Urinary bladder (tissue), 4 donors: Measurements from ENCODE around the gene ADGRV1. TPM values are rescaled to one million over a fixed set of nuclear protein-coding genes. Genes with fewer than 3 reads are reported as not detected.
"Not testable (repeated sequence)": the region's sequence is repeated elsewhere in the genome, so short reads cannot be mapped to it uniquely, and the experiment has no call there.

Experiments
- DNase-seq: peaks from one replicate; pipeline ENCODE4 v3.0.0-alpha.2; 2015; ENCODE audit errors: extremely low spot score
- H3K27ac ChIP-seq: one replicate; pipeline ENCODE4 v1.5.1; 2013; ENCODE audit warnings: low read depth, mild to moderate bottlenecking, moderate library complexity
- H3K36me3 ChIP-seq: one replicate; pipeline ENCODE4 v1.6.1; 2013; ENCODE audit warnings: mild to moderate bottlenecking, moderate library complexity; ENCODE audit not compliant: insufficient read depth
- H3K4me1 ChIP-seq: one replicate; pipeline ENCODE4 v1.6.1; 2013; ENCODE audit warnings: mild to moderate bottlenecking, moderate library complexity; ENCODE audit not compliant: insufficient read depth
- H3K4me3 ChIP-seq: one replicate; pipeline ENCODE4 v1.5.1; 2013; ENCODE audit warnings: low read depth, low read length
- WGBS: extraction: QIAGEN DNeasy Blood & Tissue Kit; methylation state at CpG from one replicate; pipeline ENCODE4 v1.1.7; 2013; 5-methylcytosine and 5-hydroxymethylcytosine counted together
- polyA plus RNA-seq: library from polyadenylated mRNA; stranded (reverse); fragments of 200-250 nt; gene quantifications from one replicate; pipeline ENCODE4 v1.2.3, GENCODE V29; 2013
- total RNA-seq: library from RNA; depleted of rRNA; stranded (reverse); fragments of >200 nt; gene quantifications from one replicate; pipeline ENCODE4 v1.2.3, GENCODE V29; 2014
- donor health status: healthy with polysubstance abuse.
- donor health status: healthy.

Gene ADGRV1
- total and polyA plus RNA-seq, 2 donors = 4.0 to 6.6 TPM

- Histone ChIP-seq H3K27ac (no peak overlapping the region), H3K4me3 (no peak overlapping the region), H3K36me3 (no peaks in the 10 kb centered on the region), H3K4me1 (no peaks in the 10 kb centered on the region)
- 94% methylated on average over 4 of the region's 4 CpGs for WGBS
- DNase-seq = no peak
Measured at GRCh38 chr5:90657030-90657429, 98.4 kb downstream of the ADGRV1 start.

GRCh38 chr5:90657788-90658187 lies 99.2 kb downstream of the ADGRV1 start:
- H3K27ac ChIP-seq = no peak overlapping the region
- H3K36me3 ChIP-seq = no peaks in the 10 kb centered on the region
- no peak for DNase-seq
- H3K4me3 ChIP-seq = no peak overlapping the region
- 63% methylated on average over 6 of the region's 6 CpGs for WGBS
- H3K4me1 ChIP-seq = no peaks in the 10 kb centered on the region

DNA sequence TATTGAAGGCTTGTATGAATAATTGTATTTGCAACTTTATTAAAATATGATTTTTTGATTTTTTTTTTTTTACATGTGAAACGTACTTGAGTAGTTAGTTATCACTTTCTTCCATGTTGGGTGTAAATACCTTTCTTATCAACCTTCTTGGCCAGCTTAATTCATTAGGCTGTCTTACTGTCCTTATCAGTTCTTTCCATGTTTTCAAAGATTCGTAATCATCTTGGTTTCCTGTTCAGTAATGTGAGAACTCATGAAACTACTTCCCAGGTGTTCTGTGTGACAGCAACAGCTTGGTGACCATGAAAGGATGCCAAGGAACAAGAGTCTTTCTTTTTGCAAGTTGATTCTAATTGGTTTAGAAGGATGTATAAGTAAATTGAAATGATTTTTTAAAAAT lies 100.0 kb downstream of the ADGRV1 start:
- Histone ChIP-seq H3K36me3 (no peaks in the 10 kb centered on the region), H3K4me3 (no peak overlapping the region), H3K27ac (no peak overlapping the region), H3K4me1 (no peaks in the 10 kb centered on the region)
- WGBS = 28% methylated on average over 2 of the region's 2 CpGs
- no peak for DNase-seq

DNA sequence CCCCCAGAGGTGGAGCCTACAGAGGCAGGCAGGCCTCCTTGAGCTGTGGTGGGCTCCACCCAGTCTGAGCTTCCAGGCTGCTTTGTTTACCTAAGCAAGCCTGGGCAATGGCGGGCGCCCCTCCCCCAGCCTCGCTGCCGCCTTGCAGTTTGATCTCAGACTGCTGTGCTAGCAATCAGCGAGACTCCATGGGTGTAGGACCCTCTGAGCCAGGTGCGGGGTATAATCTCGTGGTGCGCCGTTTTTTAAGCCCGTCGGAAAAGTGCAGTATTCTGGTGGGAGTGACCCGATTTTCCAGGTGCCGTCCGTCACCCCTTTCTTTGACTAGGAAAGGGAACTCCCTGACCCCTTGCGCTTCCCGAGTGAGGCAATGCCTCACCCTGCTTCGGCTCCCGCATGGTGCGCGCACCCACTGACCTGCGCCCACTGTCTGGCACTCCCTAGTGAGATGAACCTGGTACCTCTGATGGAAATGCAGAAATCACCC lies 109.5 kb downstream of the ADGRV1 start:
- H3K4me3 ChIP-seq, DNase-seq: not testable (repeated sequence)
- WGBS = 71% methylated on average over 20 of the region's 21 CpGs

DNA sequence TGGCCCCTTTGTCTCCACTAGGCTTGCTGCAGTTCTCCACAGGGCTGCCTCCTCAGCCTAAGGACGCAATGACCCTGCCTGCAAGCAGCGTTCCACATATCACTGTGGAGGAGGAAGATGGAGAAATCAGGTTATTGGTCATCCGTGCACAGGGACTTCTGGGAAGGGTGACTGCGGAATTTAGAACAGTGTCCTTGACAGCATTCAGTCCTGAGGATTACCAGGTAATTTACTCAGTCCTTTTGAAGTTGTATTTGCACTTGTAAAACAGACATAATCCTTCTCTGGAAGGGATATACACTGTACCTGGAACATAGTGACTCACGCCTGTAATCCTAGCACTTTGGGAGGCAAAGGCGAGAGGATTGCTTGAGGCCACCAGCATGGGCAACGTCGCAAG lies 116.6 kb downstream of the ADGRV1 start:
- Histone ChIP-seq H3K4me3 (no peak overlapping the region), H3K27ac (no peak overlapping the region), H3K36me3 (no peaks in the 10 kb centered on the region), H3K4me1 (no peaks in the 10 kb centered on the region)
- no peak for DNase-seq
- 44% methylated on average over 8 of the region's 8 CpGs for WGBS

More for the DNA sequence above, 109.5 kb downstream of the ADGRV1 start:
- H3K4me1 ChIP-seq, H3K27ac ChIP-seq, H3K36me3 ChIP-seq: not testable (repeated sequence)

DNA sequence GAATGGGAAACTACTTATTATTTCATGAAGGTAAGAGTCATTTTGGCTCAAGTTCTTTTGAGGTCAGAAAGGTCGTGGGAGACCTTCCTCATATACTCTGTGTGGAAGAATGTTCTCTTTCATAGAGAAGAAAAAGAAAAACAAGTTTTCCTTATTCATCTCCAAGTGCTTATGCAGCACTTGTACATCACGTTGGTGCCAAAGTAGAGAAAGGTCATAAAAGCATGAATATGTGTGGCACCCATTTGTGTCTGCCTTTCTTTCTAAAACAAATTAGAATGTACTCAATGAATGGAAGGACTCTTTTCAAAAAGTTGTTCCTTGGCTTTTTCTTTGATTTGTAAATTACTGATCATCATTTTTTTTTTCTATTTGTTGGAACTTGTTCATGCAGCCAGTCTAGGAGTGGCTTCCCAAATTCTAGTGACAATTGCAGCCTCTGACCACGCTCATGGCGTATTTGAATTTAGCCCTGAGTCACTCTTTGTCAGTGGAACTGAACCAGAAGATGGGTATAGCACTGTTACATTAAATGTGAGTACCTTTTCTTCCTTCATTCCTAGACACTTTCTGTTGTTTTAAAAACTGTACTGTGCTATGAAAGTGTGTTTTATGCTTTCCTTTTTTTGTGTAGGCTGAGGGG lies 122.4 kb downstream of the ADGRV1 start:
- H3K4me3 ChIP-seq = no peak overlapping the region
- no peak overlapping the region for H3K27ac ChIP-seq
- no peak for DNase-seq
- H3K4me1 ChIP-seq = no peaks in the 10 kb centered on the region
- WGBS = 67% methylated on average over 4 of the region's 4 CpGs
- H3K36me3 ChIP-seq = no peaks in the 10 kb centered on the region

GRCh38 chr5:90682278-90682677 lies 123.7 kb downstream of the ADGRV1 start:
- Histone ChIP-seq H3K36me3 (no peaks in the 10 kb centered on the region), H3K4me3 (no peak overlapping the region), H3K27ac (no peak overlapping the region), H3K4me1 (no peaks in the 10 kb centered on the region)
- no peak for DNase-seq
- 88% methylated on average over 2 of the region's 2 CpGs for WGBS

- no peak for DNase-seq
- WGBS = 93% methylated on average over 8 of the region's 8 CpGs
- Histone ChIP-seq H3K36me3 (no peaks in the 10 kb centered on the region), H3K4me3 (no peak overlapping the region), H3K4me1 (no peaks in the 10 kb centered on the region), H3K27ac (no peak overlapping the region)
Measured at GRCh38 chr5:90685425-90686022, 126.9 kb downstream of the ADGRV1 start.

- H3K27ac ChIP-seq, DNase-seq, H3K4me1 ChIP-seq, H3K4me3 ChIP-seq, H3K36me3 ChIP-seq: not testable (repeated sequence)
- 94% methylated on average over 2 of the region's 2 CpGs for WGBS
Measured at GRCh38 chr5:90686363-90686762, 127.8 kb downstream of the ADGRV1 start.

GRCh38 chr5:90687458-90687857 lies 128.9 kb downstream of the ADGRV1 start:
- not testable (repeated sequence) for H3K36me3 ChIP-seq, H3K4me1 ChIP-seq, H3K27ac ChIP-seq, H3K4me3 ChIP-seq, DNase-seq
- 88% methylated on average over 2 of the region's 3 CpGs for WGBS

DNA sequence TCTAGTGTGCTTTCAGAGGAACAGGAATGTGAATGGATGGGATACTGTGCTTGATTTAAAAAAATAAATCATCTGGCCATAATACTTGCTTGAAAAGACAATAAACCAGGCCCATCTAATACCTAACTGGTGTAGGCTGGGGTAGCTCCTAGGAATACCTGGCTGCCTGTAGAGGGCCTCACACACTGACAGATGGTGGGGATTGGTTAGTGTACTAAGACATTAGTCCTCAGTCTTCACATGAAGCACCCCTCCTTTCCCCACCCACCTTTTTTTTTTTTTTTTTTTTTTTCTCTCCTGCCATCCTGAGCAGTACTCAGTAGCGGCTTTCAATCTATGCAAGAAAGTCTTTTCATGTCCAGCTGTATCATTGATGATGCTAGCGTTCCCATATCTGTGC lies 130.5 kb downstream of the ADGRV1 start:
- DNase-seq = no peak
- Histone ChIP-seq H3K4me1 (no peaks in the 10 kb centered on the region), H3K27ac (no peak overlapping the region), H3K4me3 (no peak overlapping the region), H3K36me3 (no peaks in the 10 kb centered on the region)
- WGBS = 77% methylated on average over 2 of the region's 2 CpGs

DNA sequence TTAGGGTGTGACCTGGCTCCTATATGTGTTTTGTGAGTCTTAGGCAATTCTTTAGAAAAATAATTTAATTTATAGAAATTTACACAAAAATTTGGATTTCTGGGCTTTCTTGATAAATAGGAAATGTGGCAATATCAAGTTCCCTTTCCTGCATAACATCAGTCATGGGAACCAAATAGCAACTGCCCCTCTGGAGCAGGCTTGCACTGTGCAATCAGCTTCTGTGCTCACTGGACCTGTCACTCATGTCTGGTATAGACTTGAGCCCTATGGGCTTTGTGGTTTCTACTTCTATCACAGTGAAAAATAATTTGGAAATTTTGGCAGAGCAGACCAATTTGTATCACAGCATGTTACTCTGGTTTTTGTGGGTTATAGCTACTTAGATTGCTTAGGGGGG lies 131.7 kb downstream of the ADGRV1 start:
- Histone ChIP-seq H3K36me3 (no peaks in the 10 kb centered on the region), H3K4me3 (no peak overlapping the region), H3K4me1 (no peaks in the 10 kb centered on the region), H3K27ac (no peak overlapping the region)
- DNase-seq = no peak

DNA sequence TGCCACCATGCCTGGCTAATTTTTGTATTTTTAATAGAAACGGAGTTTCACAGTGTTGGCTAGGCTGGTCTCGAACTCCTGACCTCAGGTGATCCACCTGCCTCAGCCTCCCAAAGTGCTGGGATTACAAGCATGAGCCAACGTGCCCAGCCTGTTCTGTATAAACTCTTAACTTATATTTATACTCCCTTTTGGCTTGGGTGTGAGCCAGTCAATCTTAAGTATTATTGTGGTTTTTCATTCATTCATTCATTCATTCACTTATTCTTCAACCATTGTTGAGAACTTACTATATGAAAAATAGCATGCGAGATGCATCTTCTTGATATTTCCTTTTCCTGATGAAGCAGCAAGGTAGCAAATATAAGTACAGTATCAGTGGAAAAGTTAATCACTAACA lies 132.9 kb downstream of the ADGRV1 start:
- H3K4me1 ChIP-seq = no peaks in the 10 kb centered on the region
- no peak overlapping the region for H3K27ac ChIP-seq
- no peak for DNase-seq
- no peak overlapping the region for H3K4me3 ChIP-seq
- WGBS = 82% methylated on average over 4 of the region's 4 CpGs
- H3K36me3 ChIP-seq = no peaks in the 10 kb centered on the region

DNA sequence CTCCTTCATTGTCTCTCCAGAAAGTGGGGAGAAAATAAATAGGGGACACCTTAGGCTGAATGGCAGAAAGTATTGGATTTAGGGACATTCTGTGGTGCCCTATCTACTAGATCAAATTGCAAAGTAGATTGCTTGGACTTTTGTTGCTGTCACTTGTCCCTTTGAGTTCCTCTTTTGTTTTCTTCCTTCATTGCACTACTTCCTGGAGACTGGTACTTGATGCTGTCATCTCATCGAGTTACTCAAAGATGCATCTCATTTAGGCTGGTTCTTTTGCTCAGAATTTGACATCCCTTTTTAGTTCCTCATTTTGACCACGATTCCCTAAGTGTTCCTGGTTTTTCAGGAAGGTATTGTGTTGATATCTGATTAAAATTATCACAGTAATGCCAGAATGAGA lies 137.6 kb downstream of the ADGRV1 start:
- WGBS = 66% methylated on average over 2 of the region's 2 CpGs
- Histone ChIP-seq H3K27ac (no peak overlapping the region), H3K4me1 (no peaks in the 10 kb centered on the region), H3K4me3 (no peak overlapping the region), H3K36me3 (no peaks in the 10 kb centered on the region)
- no peak for DNase-seq
